Activated CD8-positive, alpha-beta memory T cell treated with anti-CD3 and anti-CD28 coated beads for 1 hour (primary cell): ENCODE measurements around the gene BCO2.

Experiments
- DNase-seq, 2 donors: peaks; one replicate each; pipeline ENCODE4 v3.0.0-alpha.2; 2020; ENCODE audit warnings: low read depth in 1 of 2; ENCODE audit errors: extremely low read depth in 1 of 2

Gene BCO2

GRCh38 chr11:112213753-112214152, 38.4 kb downstream of the BCO2 start:
- no peak for DNase-seq

GRCh38 chr11:112215621-112216020, 40.3 kb downstream of the BCO2 start:
- no peak for DNase-seq

GRCh38 chr11:112216561-112217105, 41.3 kb downstream of the BCO2 start:
- no peak for DNase-seq

- DNase-seq = peak in 1 of 2 donors; percentile 16
Observed at GRCh38 chr11:112219476-112220232, 44.3 kb downstream of the BCO2 start.

- DNase-seq = no peak
Observed at GRCh38 chr11:112221274-112221835, 46.0 kb downstream of the BCO2 start.

GRCh38 chr11:112222303-112222702, 47.0 kb downstream of the BCO2 start:
- DNase-seq = no peak

- DNase-seq = no peak
Observed at GRCh38 chr11:112223121-112223520, 47.8 kb downstream of the BCO2 start.

GRCh38 chr11:112223754-112224532, 48.6 kb downstream of the BCO2 start:
- no peak for DNase-seq

- DNase-seq = peak in 1 of 2 donors; percentile 2
Observed at GRCh38 chr11:112225753-112226061, 50.4 kb downstream of the BCO2 start.

GRCh38 chr11:112226062-112226830, 50.9 kb downstream of the BCO2 start, which contains the start of gene PTS:
Gene PTS, plus strand, starts transcription at chr11:112226428. Its CDS starts 16 bp downstream, at chr11:112226444.
- peak; percentile 45 to 69 for DNase-seq

GRCh38 chr11:112226831-112227401, 51.6 kb downstream of the BCO2 start:
- no peak for DNase-seq

GRCh38 chr11:112227471-112227870, 52.2 kb downstream of the BCO2 start:
- DNase-seq = no peak

GRCh38 chr11:112228706-112229105, 53.4 kb downstream of the BCO2 start:
- no peak for DNase-seq

- no peak for DNase-seq
Observed at GRCh38 chr11:112229159-112229558, 53.8 kb downstream of the BCO2 start.

GRCh38 chr11:112229746-112230433, 54.6 kb downstream of the BCO2 start:
- no peak for DNase-seq

GRCh38 chr11:112231952-112232351, 56.6 kb downstream of the BCO2 start:
- no peak for DNase-seq

- DNase-seq = no peak
Observed at GRCh38 chr11:112235750-112236390, 60.6 kb downstream of the BCO2 start.

GRCh38 chr11:112237451-112237850, 62.1 kb downstream of the BCO2 start:
- DNase-seq = no peak

GRCh38 chr11:112238041-112238440, 62.7 kb downstream of the BCO2 start:
- DNase-seq = no peak
